ENCODE measurements around the gene ELMO1. TPM values are rescaled to one million over a fixed set of nuclear protein-coding genes. Genes with fewer than 3 reads are reported as not detected.

ELMO1 gene
- total and polyA plus RNA-seq, 2 experiments from 2014 or later = 6.5 to 24.9 TPM

- H3K4me3 ChIP-seq = no peak overlapping the region
- H3K4me3 Mint-ChIP-seq = no peak overlapping the region
- H3K36me3 Mint-ChIP-seq (ENCODE audit: low read depth) = no peaks in the 10 kb centered on the region
- H3K4me1 Mint-ChIP-seq = no peaks in the 10 kb centered on the region
- DNase-seq (ENCODE audit: low spot score) (no peak), ATAC-seq (no peak)
- no peaks in the 10 kb centered on the region for H3K79me2 ChIP-seq (replicated peaks; ENCODE audit: insufficient read depth)
- no peak for TF ChIP-seq ETS1 (IDR thresholded peaks at IDR 0.05)
- H3K27ac Mint-ChIP-seq = no peak overlapping the region
- no peak overlapping the region for H3K4me2 ChIP-seq
- H3F3A ChIP-seq (replicated peaks; ENCODE audit: low read depth) = no peaks in the 10 kb centered on the region
- H4K20me1 ChIP-seq (replicated peaks; ENCODE audit: insufficient read depth) = no peaks in the 10 kb centered on the region
- H3K36me3 ChIP-seq (ENCODE audit: insufficient read depth) = no peaks in the 10 kb centered on the region
- no peaks in the 10 kb centered on the region; the same call in 1 of the 2 replicates for H3K9me2 ChIP-seq (ENCODE audit: insufficient read depth)
- no peaks in the 10 kb centered on the region for H3K27me3 Mint-ChIP-seq (ENCODE audit: insufficient read depth, low read depth, poor library complexity)
- no peak overlapping the region for H2AFZ ChIP-seq
- H3K27ac ChIP-seq (ENCODE audit: low read depth) = no peak overlapping the region
- H3K4me1 ChIP-seq (ENCODE audit: insufficient read depth) = no peaks in the 10 kb centered on the region
- H3K27me3 ChIP-seq (ENCODE audit: insufficient read depth) = no peaks in the 10 kb centered on the region
- H3K9me3 Mint-ChIP-seq = no peaks in the 10 kb centered on the region
Observed at GRCh38 chr7:36887233-36887632, 561.4 kb downstream of the ELMO1 start.

- DNase-seq (ENCODE audit: low spot score) (no peak), ATAC-seq (no peak)
- H3K4me3 Mint-ChIP-seq = no peak overlapping the region
- H3K27me3 Mint-ChIP-seq (ENCODE audit: insufficient read depth, low read depth, poor library complexity) = no peaks in the 10 kb centered on the region
- H3K36me3 Mint-ChIP-seq (ENCODE audit: low read depth) = no peaks in the 10 kb centered on the region
- TF ChIP-seq REST (IDR thresholded peaks at IDR 0.05; ENCODE audit: unreplicated experiment) (no peak), CREB1 (CRISPR knock-in tag; IDR thresholded peaks at IDR 0.05; ENCODE audit: low read depth) (no peak), EZH2 (IDR thresholded peaks at IDR 0.05; ENCODE audit: low read depth, unreplicated experiment) (no peak), CTCF (conservative IDR thresholded peaks at IDR 0.05; ENCODE audit: low read depth in 2 of 2) (no peak), POLR2AphosphoS5 (IDR thresholded peaks at IDR 0.05; ENCODE audit: low read depth) (no peak)
- Histone ChIP-seq H3K4me1 (ENCODE audit: insufficient read depth) (no peaks in the 10 kb centered on the region), H3K27me3 (ENCODE audit: insufficient read depth) (no peaks in the 10 kb centered on the region), H3K9me2 (ENCODE audit: insufficient read depth) (no peaks in the 10 kb centered on the region; the same call in 1 of the 2 replicates), H2AFZ (no peak overlapping the region), H3K4me3 (no peak overlapping the region), H3K36me3 (ENCODE audit: insufficient read depth) (no peaks in the 10 kb centered on the region), H3K79me2 (replicated peaks; ENCODE audit: insufficient read depth) (no peaks in the 10 kb centered on the region), H3K27ac (ENCODE audit: low read depth) (no peak overlapping the region), H4K20me1 (replicated peaks; ENCODE audit: insufficient read depth) (no peaks in the 10 kb centered on the region), H3F3A (replicated peaks; ENCODE audit: low read depth) (no peaks in the 10 kb centered on the region), H3K4me2 (no peak overlapping the region)
- H3K4me1 Mint-ChIP-seq = no peaks in the 10 kb centered on the region
- no peaks in the 10 kb centered on the region for H3K9me3 Mint-ChIP-seq
- no peak overlapping the region for H3K27ac Mint-ChIP-seq
Observed at GRCh38 chr7:36884910-36885309, 563.8 kb downstream of the ELMO1 start.

All from GM23338 (cell line).